Measurements from ENCODE around the gene AARS2.

The AARS2 gene

GRCh38 chr6:44273617-44274016, 39.5 kb downstream of the AARS2 start:
- no peak for DNase-seq (ENCODE audit: low read depth)
- no peak for TF ChIP-seq CTCF (conservative IDR thresholded peaks at IDR 0.05; ENCODE audit: low read depth, low read length)
- no peak overlapping the region for H3K4me3 ChIP-seq (ENCODE audit: low read depth, low read length)

- no peak for DNase-seq (ENCODE audit: low read depth)
- no peak for TF ChIP-seq CTCF (conservative IDR thresholded peaks at IDR 0.05; ENCODE audit: low read depth, low read length)
- H3K4me3 ChIP-seq (ENCODE audit: low read depth, low read length): no peak overlapping the region
These were observed 40.1 kb downstream of the AARS2 start for GRCh38 chr6:44272999-44273566.

GRCh38 chr6:44272529-44272928, 40.6 kb downstream of the AARS2 start:
- no peak overlapping the region for H3K4me3 ChIP-seq (ENCODE audit: low read depth, low read length)
- DNase-seq (ENCODE audit: low read depth): no peak
- no peak for TF ChIP-seq CTCF (conservative IDR thresholded peaks at IDR 0.05; ENCODE audit: low read depth, low read length)

- H3K4me3 ChIP-seq (ENCODE audit: low read depth, low read length): no peak overlapping the region
- TF ChIP-seq CTCF (conservative IDR thresholded peaks at IDR 0.05; ENCODE audit: low read depth, low read length): no peak
- DNase-seq (ENCODE audit: low read depth): no peak
These were observed 41.2 kb downstream of the AARS2 start for GRCh38 chr6:44271914-44272313.

- no peak for TF ChIP-seq CTCF (conservative IDR thresholded peaks at IDR 0.05; ENCODE audit: low read depth, low read length)
- no peak for DNase-seq (ENCODE audit: low read depth)
- H3K4me3 ChIP-seq (ENCODE audit: low read depth, low read length): no peak overlapping the region
These were observed 41.8 kb downstream of the AARS2 start for GRCh38 chr6:44271406-44271723.

- no peak for TF ChIP-seq CTCF (conservative IDR thresholded peaks at IDR 0.05; ENCODE audit: low read depth, low read length)
- DNase-seq (ENCODE audit: low read depth): no peak
- H3K4me3 ChIP-seq (ENCODE audit: low read depth, low read length): peak overlapping the region; percentile 17
These were observed 42.4 kb downstream of the AARS2 start for GRCh38 chr6:44270526-44271405.

Data from choroid plexus epithelial cell (primary cell).